ENCODE measurements around the gene MEIS1.

- TF ChIP-seq CTCF (IDR thresholded peaks at IDR 0.05; ENCODE audit: control extremely low read depth in 1 of 3, insufficient read depth in 1 of 3, low read depth in 1 of 3, low read length in 3 of 3) (no peak), SP2 (IDR thresholded peaks at IDR 0.05; ENCODE audit: low read length) (no peak), CHD2 (IDR thresholded peaks at IDR 0.05; ENCODE audit: low read length) (no peak), POLR2AphosphoS5 (IDR thresholded peaks at IDR 0.05; ENCODE audit: low read depth, low read length) (no peak), TAF1 (IDR thresholded peaks at IDR 0.05; ENCODE audit: low read depth, low read length) (no peak), POLR2A (IDR thresholded peaks at IDR 0.05; ENCODE audit: control extremely low read depth in 1 of 2, low read depth in 2 of 2, low read length in 2 of 2) (no peak), RAD21 (IDR thresholded peaks at IDR 0.05 in 1 of 2, conservative IDR thresholded peaks at IDR 0.05 in 1 of 2; ENCODE audit: low read depth in 2 of 2, low read length in 2 of 2) (peak; percentile 26 to 45; a peak in 3 of 4 replicates), GABPA (IDR thresholded peaks at IDR 0.05; ENCODE audit: borderline replicate concordance, insufficient read depth, low read length) (no peak), BRCA1 (IDR thresholded peaks at IDR 0.05; ENCODE audit: low read depth, low read length) (no peak), SIX5 (IDR thresholded peaks at IDR 0.05; ENCODE audit: low read depth, low read length) (no peak), NRF1 (IDR thresholded peaks at IDR 0.05; ENCODE audit: low read depth, low read length) (no peak), BCL11A (IDR thresholded peaks at IDR 0.05; ENCODE audit: low read depth in 2 of 2, low read length in 2 of 2) (no peak), KDM5A (IDR thresholded peaks at IDR 0.05; ENCODE audit: low read length) (no peak)
These were observed 62.7 kb downstream of the MEIS1 start for GRCh38 chr2:66497431-66498288.

Measured in H1 (cell line).